Measurements from ENCODE around the gene GLRA1. TPM values are rescaled to one million over a fixed set of nuclear protein-coding genes. Genes with fewer than 3 reads are reported as not detected.

The GLRA1 gene
- polyA plus RNA-seq, 2 donors, result not detected

DNA sequence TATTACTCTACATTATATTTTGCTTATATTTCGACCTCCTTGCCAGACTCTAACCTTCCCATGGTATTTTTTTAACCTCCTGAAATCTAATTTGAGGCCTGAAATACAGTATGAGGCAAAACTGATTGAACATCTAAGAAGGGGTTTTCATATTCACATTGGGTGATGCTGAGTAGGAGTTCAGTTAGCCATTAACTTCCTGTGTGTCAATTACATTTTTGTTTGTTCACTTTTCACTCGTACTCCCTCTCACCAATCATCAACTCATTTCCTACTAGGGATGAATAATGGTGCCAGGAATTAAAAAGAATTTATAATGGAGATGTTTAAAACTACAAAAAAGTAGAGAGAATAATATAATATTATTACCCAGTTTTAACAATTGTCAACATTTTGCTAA is 27.6 kb upstream of the GLRA1 start:
- no peaks in the 10 kb centered on the region for H3K36me3 ChIP-seq (ENCODE audit: control insufficient read depth in 2 of 2, insufficient read depth in 2 of 2, low read length in 1 of 2)
- WGBS, 2 donors, result 32 to 34% methylated on average over 2 of the region's 2 CpGs
- H3K4me1 ChIP-seq (ENCODE audit: control insufficient read depth in 2 of 2, insufficient read depth in 2 of 2, low read length in 1 of 2), result no peaks in the 10 kb centered on the region
- no peaks in the 10 kb centered on the region for H3K27me3 ChIP-seq (ENCODE audit: control insufficient read depth in 1 of 2, insufficient read depth in 2 of 2, low read length in 2 of 2)
- H3K27ac ChIP-seq (ENCODE audit: low read depth in 2 of 2, low read length in 1 of 2), result no peak overlapping the region
- H3K9me3 ChIP-seq (ENCODE audit: control insufficient read depth in 2 of 2, insufficient read depth in 1 of 2, low read depth in 1 of 2, low read length in 1 of 2), result no peaks in the 10 kb centered on the region
- no peak overlapping the region for H3K4me3 ChIP-seq (ENCODE audit: low read depth in 1 of 2, low read length in 2 of 2)

DNA sequence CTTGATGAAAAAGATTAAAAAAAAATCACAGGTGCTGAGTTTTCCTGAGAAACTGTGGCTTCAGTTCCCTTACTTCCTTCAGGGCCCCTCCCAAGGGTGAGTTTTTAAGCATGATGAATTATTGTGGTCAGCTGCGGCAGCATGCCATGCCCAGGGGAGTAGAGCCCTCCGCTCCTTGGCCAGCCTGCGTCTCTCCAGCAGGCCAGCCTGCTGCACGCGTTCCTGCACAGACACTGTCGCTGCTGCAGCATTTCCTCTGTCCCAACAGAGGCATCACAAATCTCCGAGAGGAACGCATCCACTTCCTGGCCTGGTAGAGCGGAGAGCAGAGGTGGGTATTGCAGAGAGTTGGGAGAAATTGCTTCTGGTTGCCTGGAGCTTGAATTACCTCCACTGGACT is 26.1 kb upstream of the GLRA1 start:
- no peaks in the 10 kb centered on the region for H3K4me1 ChIP-seq (ENCODE audit: control insufficient read depth in 2 of 2, insufficient read depth in 2 of 2, low read length in 1 of 2)
- H3K27ac ChIP-seq (ENCODE audit: low read depth in 2 of 2, low read length in 1 of 2), result no peak overlapping the region
- WGBS, 2 donors, result 55 to 64% methylated on average over 9 of the region's 9 CpGs
- no peak overlapping the region for H3K4me3 ChIP-seq (ENCODE audit: low read depth in 1 of 2, low read length in 2 of 2)
- H3K36me3 ChIP-seq (ENCODE audit: control insufficient read depth in 2 of 2, insufficient read depth in 2 of 2, low read length in 1 of 2), result no peaks in the 10 kb centered on the region
- H3K27me3 ChIP-seq (ENCODE audit: control insufficient read depth in 1 of 2, insufficient read depth in 2 of 2, low read length in 2 of 2), result no peaks in the 10 kb centered on the region
- H3K9me3 ChIP-seq (ENCODE audit: control insufficient read depth in 2 of 2, insufficient read depth in 1 of 2, low read depth in 1 of 2, low read length in 1 of 2), result no peaks in the 10 kb centered on the region

DNA sequence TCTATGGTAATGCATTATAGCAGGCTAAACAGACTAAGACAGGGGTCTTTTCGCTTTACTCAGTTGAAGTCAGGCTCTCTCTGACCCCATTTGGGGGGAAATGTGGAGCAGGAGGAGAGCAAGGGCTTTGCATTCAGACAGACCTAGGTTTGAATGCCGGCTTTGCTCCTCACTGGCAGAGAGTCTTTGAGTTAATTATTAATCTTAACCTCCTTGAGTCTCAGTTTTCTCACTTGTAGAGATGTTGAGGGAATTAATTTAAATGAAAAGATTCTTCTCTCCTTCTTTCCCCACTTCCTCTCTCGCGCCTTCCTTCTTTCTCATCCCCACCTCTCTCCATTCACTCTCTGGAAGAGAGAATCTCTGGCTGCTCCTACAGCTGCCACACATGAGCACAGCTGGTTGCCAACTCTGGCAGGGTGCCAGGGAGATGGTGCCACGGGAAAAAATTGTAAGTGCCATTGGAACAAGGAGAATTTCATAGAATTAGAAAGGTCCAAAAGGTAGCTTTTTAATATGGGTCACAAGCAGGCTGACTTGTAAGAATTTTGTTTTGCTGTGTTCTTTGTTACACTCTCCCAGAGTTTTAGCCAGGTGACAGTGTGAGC is 25.2 kb upstream of the GLRA1 start:
- Histone ChIP-seq H3K4me3 (ENCODE audit: low read depth in 1 of 2, low read length in 2 of 2) (no peak overlapping the region), H3K27me3 (ENCODE audit: control insufficient read depth in 1 of 2, insufficient read depth in 2 of 2, low read length in 2 of 2) (no peaks in the 10 kb centered on the region), H3K36me3 (ENCODE audit: control insufficient read depth in 2 of 2, insufficient read depth in 2 of 2, low read length in 1 of 2) (no peaks in the 10 kb centered on the region), H3K4me1 (ENCODE audit: control insufficient read depth in 2 of 2, insufficient read depth in 2 of 2, low read length in 1 of 2) (no peaks in the 10 kb centered on the region), H3K9me3 (ENCODE audit: control insufficient read depth in 2 of 2, insufficient read depth in 1 of 2, low read depth in 1 of 2, low read length in 1 of 2) (no peaks in the 10 kb centered on the region), H3K27ac (ENCODE audit: low read depth in 2 of 2, low read length in 1 of 2) (no peak overlapping the region)
- 53 to 54% methylated on average over 5 of the region's 5 CpGs for WGBS, 2 donors

DNA sequence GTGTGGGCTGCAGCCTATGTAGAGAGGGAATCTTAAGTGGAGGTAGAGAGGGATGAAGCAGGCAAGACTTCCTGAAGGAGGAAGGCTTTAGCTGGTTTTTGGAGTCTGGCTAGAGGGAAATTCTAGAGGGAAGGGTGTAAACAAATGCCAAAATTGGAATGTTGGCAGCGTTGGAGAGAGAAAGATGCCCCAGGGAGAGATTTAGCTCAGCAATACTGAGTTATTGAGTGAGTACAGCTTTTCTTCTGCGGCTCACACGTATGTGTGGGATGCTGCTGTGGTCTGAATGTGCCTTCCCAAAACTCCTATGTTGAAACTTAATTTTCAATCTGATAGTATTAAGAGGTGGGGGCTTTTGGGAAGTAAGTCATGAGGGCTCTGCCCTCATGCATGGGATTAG is 24.5 kb upstream of the GLRA1 start:
- no peak overlapping the region for H3K27ac ChIP-seq (ENCODE audit: low read depth in 2 of 2, low read length in 1 of 2)
- H3K4me3 ChIP-seq (ENCODE audit: low read depth in 1 of 2, low read length in 2 of 2), result no peak overlapping the region
- no peaks in the 10 kb centered on the region for H3K4me1 ChIP-seq (ENCODE audit: control insufficient read depth in 2 of 2, insufficient read depth in 2 of 2, low read length in 1 of 2)
- WGBS, 2 donors, result 36 to 40% methylated on average over 3 of the region's 3 CpGs
- no peaks in the 10 kb centered on the region for H3K36me3 ChIP-seq (ENCODE audit: control insufficient read depth in 2 of 2, insufficient read depth in 2 of 2, low read length in 1 of 2)
- no peaks in the 10 kb centered on the region for H3K27me3 ChIP-seq (ENCODE audit: control insufficient read depth in 1 of 2, insufficient read depth in 2 of 2, low read length in 2 of 2)
- H3K9me3 ChIP-seq (ENCODE audit: control insufficient read depth in 2 of 2, insufficient read depth in 1 of 2, low read depth in 1 of 2, low read length in 1 of 2), result no peaks in the 10 kb centered on the region

DNA sequence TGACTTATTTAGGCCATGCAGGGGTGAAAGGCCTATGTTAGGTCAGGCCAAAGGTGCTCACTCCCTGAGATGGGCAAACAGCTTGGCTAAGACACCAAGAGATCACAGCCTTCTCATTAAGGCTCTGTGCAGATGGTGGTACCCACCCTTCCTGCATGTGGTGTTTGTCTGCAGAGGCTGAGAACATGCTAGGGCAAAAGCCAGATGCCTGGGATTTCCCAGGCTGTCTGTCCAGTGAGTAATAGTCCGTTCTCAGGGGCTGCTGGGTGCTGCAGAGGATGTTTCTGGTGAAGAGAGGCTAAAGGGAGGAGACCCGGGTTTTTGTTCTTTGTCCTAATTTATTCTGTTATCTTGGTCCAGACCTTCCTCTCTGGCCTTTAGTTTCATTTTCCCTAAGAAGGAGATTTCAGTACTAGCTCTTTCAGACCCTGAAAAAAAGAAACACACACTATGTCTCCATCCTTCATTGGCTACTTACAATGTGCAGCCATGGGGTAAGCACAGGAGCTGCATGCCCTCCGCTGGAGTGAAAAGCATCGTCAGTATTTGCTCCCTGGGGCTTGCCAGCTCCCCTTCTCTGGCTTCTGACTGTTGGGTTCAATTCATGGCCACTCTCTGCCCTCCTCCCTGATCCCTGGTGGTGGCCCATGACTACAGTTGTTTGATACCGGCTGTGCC is 23.4 kb upstream of the GLRA1 start:
- H3K4me1 ChIP-seq (ENCODE audit: control insufficient read depth in 2 of 2, insufficient read depth in 2 of 2, low read length in 1 of 2), result no peaks in the 10 kb centered on the region
- no peaks in the 10 kb centered on the region for H3K36me3 ChIP-seq (ENCODE audit: control insufficient read depth in 2 of 2, insufficient read depth in 2 of 2, low read length in 1 of 2)
- no peaks in the 10 kb centered on the region for H3K9me3 ChIP-seq (ENCODE audit: control insufficient read depth in 2 of 2, insufficient read depth in 1 of 2, low read depth in 1 of 2, low read length in 1 of 2)
- H3K4me3 ChIP-seq (ENCODE audit: low read depth in 1 of 2, low read length in 2 of 2), result no peak overlapping the region
- WGBS, 2 donors, result 53 to 57% methylated on average over 5 of the region's 5 CpGs
- no peak overlapping the region for H3K27ac ChIP-seq (ENCODE audit: low read depth in 2 of 2, low read length in 1 of 2)
- H3K27me3 ChIP-seq (ENCODE audit: control insufficient read depth in 1 of 2, insufficient read depth in 2 of 2, low read length in 2 of 2), result no peaks in the 10 kb centered on the region

DNA sequence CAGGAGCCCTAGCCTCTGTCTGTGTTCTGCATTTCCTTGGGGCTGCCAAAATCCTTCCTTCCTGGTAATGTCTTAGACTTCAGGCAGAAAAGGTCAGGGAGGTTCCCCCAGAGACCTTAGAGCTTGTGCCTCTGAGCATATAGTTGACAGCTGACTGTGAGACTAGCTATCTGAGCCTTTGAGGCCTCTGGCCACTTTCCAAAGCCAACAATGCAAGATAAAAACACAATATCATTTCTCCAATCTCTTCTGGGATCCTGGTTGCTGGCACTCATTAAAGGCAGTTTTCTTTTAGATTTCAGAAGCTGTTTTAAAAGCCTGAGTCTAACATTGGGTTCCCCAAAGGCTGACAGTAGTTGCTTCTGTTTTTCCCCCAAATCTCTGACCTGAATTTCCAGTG is 13.2 kb upstream of the GLRA1 start:
- Histone ChIP-seq H3K36me3 (ENCODE audit: control insufficient read depth in 2 of 2, insufficient read depth in 2 of 2, low read length in 1 of 2) (no peaks in the 10 kb centered on the region), H3K9me3 (ENCODE audit: control insufficient read depth in 2 of 2, insufficient read depth in 1 of 2, low read depth in 1 of 2, low read length in 1 of 2) (no peaks in the 10 kb centered on the region), H3K27ac (ENCODE audit: low read depth in 2 of 2, low read length in 1 of 2) (no peak overlapping the region), H3K4me3 (ENCODE audit: low read depth in 1 of 2, low read length in 2 of 2) (no peak overlapping the region), H3K4me1 (ENCODE audit: control insufficient read depth in 2 of 2, insufficient read depth in 2 of 2, low read length in 1 of 2) (no peaks in the 10 kb centered on the region), H3K27me3 (ENCODE audit: control insufficient read depth in 1 of 2, insufficient read depth in 2 of 2, low read length in 2 of 2) (no peaks in the 10 kb centered on the region)

DNA sequence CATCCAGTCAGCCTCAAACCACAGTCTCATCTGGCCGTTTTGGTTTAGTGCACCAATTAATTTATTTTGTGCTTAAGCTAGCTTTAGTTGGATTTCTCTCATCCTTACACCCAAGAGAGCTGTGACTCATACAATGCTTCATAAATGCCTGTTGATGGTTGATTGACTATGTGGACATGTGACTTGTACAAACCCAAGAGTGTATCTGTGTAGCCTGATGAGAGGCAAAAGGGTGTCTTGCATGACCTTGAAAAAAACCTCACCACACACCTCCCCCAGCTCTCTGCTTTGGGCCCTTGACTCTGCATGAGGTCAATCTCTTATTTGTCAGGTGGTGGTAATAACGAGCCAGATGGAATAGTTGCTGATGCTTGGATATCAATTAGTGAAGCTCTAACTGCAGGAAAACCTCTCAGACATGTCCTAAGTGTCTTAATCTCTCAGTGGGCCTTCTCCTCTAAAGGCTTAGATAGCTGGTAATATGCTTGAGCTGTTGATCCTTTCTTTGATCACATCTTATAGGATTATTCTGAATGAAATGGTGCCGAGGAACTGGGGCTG is 10.6 kb upstream of the GLRA1 start:
- Histone ChIP-seq H3K27me3 (ENCODE audit: control insufficient read depth in 1 of 2, insufficient read depth in 2 of 2, low read length in 2 of 2) (no peaks in the 10 kb centered on the region), H3K36me3 (ENCODE audit: control insufficient read depth in 2 of 2, insufficient read depth in 2 of 2, low read length in 1 of 2) (no peaks in the 10 kb centered on the region), H3K4me1 (ENCODE audit: control insufficient read depth in 2 of 2, insufficient read depth in 2 of 2, low read length in 1 of 2) (no peaks in the 10 kb centered on the region), H3K4me3 (ENCODE audit: low read depth in 1 of 2, low read length in 2 of 2) (no peak overlapping the region), H3K9me3 (ENCODE audit: control insufficient read depth in 2 of 2, insufficient read depth in 1 of 2, low read depth in 1 of 2, low read length in 1 of 2) (no peaks in the 10 kb centered on the region), H3K27ac (ENCODE audit: low read depth in 2 of 2, low read length in 1 of 2) (no peak overlapping the region)
- WGBS, 2 donors, result 48 to 49% methylated on average over 3 of the region's 3 CpGs

DNA sequence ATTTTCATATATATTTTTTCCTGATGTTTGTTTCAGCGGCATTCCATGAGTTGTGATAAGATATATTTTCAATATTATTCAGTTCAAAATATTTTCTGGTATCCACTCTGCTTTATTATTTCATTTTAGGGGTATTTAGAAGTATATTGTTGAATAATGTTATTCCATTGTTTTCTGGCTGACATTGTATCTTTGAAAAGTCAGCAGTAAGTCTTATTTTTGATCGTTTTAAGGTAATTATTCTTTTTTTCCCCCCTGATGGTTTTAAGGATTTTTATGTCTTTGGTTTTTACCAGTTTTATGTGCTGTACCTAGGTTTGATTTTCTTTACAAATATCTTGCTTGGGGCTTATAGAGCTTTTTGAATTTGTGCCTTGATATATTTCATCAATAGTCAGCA is 6.6 kb upstream of the GLRA1 start:
- WGBS, 2 donors, result 75 to 83% methylated on average over 2 of the region's 2 CpGs
- no peaks in the 10 kb centered on the region for H3K36me3 ChIP-seq (ENCODE audit: control insufficient read depth in 2 of 2, insufficient read depth in 2 of 2, low read length in 1 of 2)
- H3K4me3 ChIP-seq (ENCODE audit: low read depth in 1 of 2, low read length in 2 of 2), result no peak overlapping the region

DNA sequence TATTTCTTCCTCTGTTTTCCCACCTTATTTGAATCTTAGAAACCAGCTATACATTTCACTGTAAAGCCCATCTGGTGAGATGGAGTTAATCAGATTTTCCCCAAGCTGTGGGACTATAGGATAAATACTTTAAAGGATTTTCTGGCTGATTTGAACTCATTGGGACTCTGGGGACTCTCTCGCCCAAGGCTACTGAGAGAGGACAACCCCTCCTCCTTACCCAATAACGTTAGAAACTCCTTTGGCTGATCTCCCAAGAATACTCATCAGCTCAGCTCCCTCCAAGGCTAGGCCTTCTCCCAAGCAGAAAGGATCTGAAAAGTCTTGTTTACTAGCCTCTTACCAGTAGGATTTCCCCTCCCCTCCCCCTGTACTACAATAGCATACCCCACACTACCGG is 1.5 kb upstream of the GLRA1 start:
- peaks cover 0 to 6% of the 10 kb centered on the region in 2 donors for H3K27me3 ChIP-seq (ENCODE audit: control insufficient read depth in 1 of 2, insufficient read depth in 2 of 2, low read length in 2 of 2)
- H3K36me3 ChIP-seq (ENCODE audit: control insufficient read depth in 2 of 2, insufficient read depth in 2 of 2, low read length in 1 of 2), result no peaks in the 10 kb centered on the region
- H3K9me3 ChIP-seq (ENCODE audit: control insufficient read depth in 2 of 2, insufficient read depth in 1 of 2, low read depth in 1 of 2, low read length in 1 of 2), result no peaks in the 10 kb centered on the region
- no peaks in the 10 kb centered on the region for H3K4me1 ChIP-seq (ENCODE audit: control insufficient read depth in 2 of 2, insufficient read depth in 2 of 2, low read length in 1 of 2)
- 45 to 48% methylated on average over 3 of the region's 3 CpGs for whole genome bisulfite sequencing, 2 donors
- no peak overlapping the region for H3K27ac ChIP-seq (ENCODE audit: low read depth in 2 of 2, low read length in 1 of 2)
- no peak overlapping the region for H3K4me3 ChIP-seq (ENCODE audit: low read depth in 1 of 2, low read length in 2 of 2)

More for the DNA sequence above, 6.6 kb upstream of the GLRA1 start:
- no peak overlapping the region for H3K27ac ChIP-seq (ENCODE audit: low read depth in 2 of 2, low read length in 1 of 2)
- H3K27me3 ChIP-seq (ENCODE audit: control insufficient read depth in 1 of 2, insufficient read depth in 2 of 2, low read length in 2 of 2), result no peaks in the 10 kb centered on the region
- H3K4me1 ChIP-seq (ENCODE audit: control insufficient read depth in 2 of 2, insufficient read depth in 2 of 2, low read length in 1 of 2), result no peaks in the 10 kb centered on the region
- H3K9me3 ChIP-seq (ENCODE audit: control insufficient read depth in 2 of 2, insufficient read depth in 1 of 2, low read depth in 1 of 2, low read length in 1 of 2), result no peaks in the 10 kb centered on the region

DNA sequence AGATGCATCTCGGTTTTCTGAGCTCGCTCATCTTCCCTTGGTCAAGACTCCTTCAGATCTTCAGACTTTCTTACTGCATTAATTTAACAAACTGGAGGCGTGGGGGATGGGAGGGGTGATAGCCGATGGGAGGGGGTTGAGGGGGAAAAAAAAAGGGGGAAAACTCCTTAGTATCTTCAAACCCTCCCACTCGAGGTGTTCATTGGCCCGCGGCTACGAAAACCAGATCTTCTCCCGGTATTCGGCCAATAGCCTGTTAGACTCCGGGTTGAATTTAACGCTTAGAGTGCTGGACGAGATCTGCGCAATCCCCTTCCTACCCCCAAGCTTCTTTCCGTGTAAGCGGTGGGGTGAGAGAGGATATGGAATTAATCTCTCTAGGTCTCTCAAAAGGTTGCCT is 689 bp upstream of the GLRA1 start:
- 10 to 19% methylated on average over 16 of the region's 16 CpGs for WGBS, 2 donors
- Histone ChIP-seq H3K36me3 (ENCODE audit: control insufficient read depth in 2 of 2, insufficient read depth in 2 of 2, low read length in 1 of 2) (no peaks in the 10 kb centered on the region), H3K27ac (ENCODE audit: low read depth in 2 of 2, low read length in 1 of 2) (no peak overlapping the region), H3K9me3 (ENCODE audit: control insufficient read depth in 2 of 2, insufficient read depth in 1 of 2, low read depth in 1 of 2, low read length in 1 of 2) (no peaks in the 10 kb centered on the region), H3K4me3 (ENCODE audit: low read depth in 1 of 2, low read length in 2 of 2) (no peak overlapping the region), H3K4me1 (ENCODE audit: control insufficient read depth in 2 of 2, insufficient read depth in 2 of 2, low read length in 1 of 2) (no peaks in the 10 kb centered on the region), H3K27me3 (ENCODE audit: control insufficient read depth in 1 of 2, insufficient read depth in 2 of 2, low read length in 2 of 2) (peaks cover 0 to 6% of the 10 kb centered on the region in 2 donors)
